ENCODE measurements around the gene VMAC. TPM values are rescaled to one million over a fixed set of nuclear protein-coding genes. Genes with fewer than 3 reads are reported as not detected.
A peak's percentile ranks its signal among the peaks of the same experiment; 100 is the strongest.

Gene VMAC
- total RNA-seq, 1 donor from 2014 or later = 4.6 TPM

DNA sequence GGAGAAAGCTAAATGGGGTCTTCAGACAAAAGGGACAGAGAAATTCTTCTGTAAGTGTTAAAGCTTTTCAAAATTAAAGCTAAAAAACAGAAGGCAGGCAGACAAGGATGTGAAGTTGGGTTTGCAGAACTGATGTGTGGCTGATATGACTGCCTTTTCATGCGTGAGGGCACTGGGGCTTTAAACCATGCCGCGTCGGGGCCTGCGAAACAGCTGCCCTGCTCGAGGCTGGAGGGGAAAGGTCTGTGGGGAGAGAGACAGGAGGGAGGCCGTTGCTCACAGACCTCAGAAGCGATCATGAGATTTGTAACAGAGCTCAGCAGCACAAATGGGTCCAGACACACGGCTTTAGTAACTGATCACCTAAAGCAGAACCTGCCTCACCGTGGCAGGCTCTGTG, 32.9 kb downstream of the VMAC start:
- Histone ChIP-seq H3K79me2 (ENCODE audit: low read depth) (peaks cover 42% of the 10 kb centered on the region), H3K27ac (no peak overlapping the region), H3K4me1 (peaks cover 5% of the 10 kb centered on the region), H3K9ac (no peak overlapping the region), H3K27me3 (no peaks in the 10 kb centered on the region), H3K9me3 (ENCODE audit: low read depth) (no peaks in the 10 kb centered on the region), H2AFZ (replicated peaks) (no peak overlapping the region), H3K36me3 (no peaks in the 10 kb centered on the region), H3K4me2 (no peak overlapping the region), H3F3A (ENCODE audit: low read depth) (no peaks in the 10 kb centered on the region), H4K20me1 (ENCODE audit: low read depth) (peaks cover 90% of the 10 kb centered on the region), H3K4me3 (no peak overlapping the region)
- H3K27me3 Mint-ChIP-seq (ENCODE audit: insufficient read depth, low read depth) = no peaks in the 10 kb centered on the region
- peaks cover 31% of the 10 kb centered on the region for H3K36me3 Mint-ChIP-seq
- TF ChIP-seq EZH2phosphoT487 (IDR thresholded peaks at IDR 0.05) = no peak
- TF ChIP-seq, protein P1, sequence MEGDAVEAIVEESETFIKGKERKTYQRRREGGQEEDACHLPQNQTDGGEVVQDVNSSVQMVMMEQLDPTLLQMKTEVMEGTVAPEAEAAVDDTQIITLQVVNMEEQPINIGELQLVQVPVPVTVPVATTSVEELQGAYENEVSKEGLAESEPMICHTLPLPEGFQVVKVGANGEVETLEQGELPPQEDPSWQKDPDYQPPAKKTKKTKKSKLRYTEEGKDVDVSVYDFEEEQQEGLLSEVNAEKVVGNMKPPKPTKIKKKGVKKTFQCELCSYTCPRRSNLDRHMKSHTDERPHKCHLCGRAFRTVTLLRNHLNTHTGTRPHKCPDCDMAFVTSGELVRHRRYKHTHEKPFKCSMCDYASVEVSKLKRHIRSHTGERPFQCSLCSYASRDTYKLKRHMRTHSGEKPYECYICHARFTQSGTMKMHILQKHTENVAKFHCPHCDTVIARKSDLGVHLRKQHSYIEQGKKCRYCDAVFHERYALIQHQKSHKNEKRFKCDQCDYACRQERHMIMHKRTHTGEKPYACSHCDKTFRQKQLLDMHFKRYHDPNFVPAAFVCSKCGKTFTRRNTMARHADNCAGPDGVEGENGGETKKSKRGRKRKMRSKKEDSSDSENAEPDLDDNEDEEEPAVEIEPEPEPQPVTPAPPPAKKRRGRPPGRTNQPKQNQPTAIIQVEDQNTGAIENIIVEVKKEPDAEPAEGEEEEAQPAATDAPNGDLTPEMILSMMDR (IDR thresholded peaks at IDR 0.05) = no peak
- TF ChIP-seq EZH2 (IDR thresholded peaks at IDR 0.05) = no peak
- no peak for DNase-seq (ENCODE audit: low spot score)
- H3K4me3 Mint-ChIP-seq = peak overlapping the region; percentile 44
- H3K9me3 Mint-ChIP-seq = no peaks in the 10 kb centered on the region
- H3K4me1 Mint-ChIP-seq = peaks cover 31% of the 10 kb centered on the region
- H3K27ac Mint-ChIP-seq = peak overlapping the region; percentile 62

DNA sequence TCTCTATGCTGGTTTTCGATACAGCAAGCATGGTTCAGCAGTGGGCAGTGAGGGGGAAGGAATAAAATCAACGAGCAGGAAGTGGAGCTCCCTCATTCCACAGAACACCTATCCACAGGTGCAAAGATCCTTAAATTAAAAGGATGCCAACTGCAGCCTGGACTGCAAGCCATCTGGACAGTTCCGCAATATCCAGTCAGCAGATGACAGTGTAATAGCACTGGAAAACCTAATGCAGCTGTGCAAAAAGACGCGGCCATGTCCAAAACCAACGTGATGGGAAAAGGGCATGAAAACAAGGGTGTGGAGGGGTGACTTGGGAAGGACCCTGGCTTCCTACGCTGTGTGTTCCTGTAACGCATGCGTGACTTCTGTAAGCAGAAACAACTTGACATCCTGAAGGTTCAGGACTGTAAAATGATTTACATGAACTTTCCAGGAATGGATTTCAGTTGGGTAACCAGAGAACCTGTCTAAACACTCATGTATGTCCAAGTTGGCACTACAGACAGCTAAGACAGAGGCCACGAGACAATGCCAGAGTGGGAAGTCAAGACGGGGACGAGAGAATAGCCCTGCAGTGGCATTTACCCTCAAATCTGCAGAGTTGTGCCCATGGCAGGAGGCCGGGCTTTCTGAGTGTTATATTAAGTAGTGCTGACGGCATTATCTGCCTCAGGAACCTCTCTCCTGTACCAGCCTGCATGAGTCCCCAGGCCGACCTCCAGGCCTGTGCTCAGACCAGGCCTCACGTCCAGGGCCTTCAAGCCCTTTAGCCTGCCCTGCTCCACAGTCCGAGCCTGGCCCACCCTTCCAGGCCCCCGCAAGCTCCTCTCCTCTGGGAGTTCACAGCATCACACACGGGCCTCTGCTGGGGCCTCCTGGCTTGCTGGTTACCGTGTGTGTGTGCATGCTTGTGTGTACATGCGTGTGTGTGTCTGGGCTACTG, 35.9 kb downstream of the VMAC start:
- H3K27me3 ChIP-seq = no peaks in the 10 kb centered on the region
- H3K9ac ChIP-seq = no peak overlapping the region
- H3K79me2 ChIP-seq (ENCODE audit: low read depth) = peaks cover 61% of the 10 kb centered on the region
- H3K4me1 Mint-ChIP-seq = peaks cover 40% of the 10 kb centered on the region
- no peak overlapping the region for H3K4me2 ChIP-seq
- H3F3A ChIP-seq (ENCODE audit: low read depth) = no peaks in the 10 kb centered on the region
- H3K4me3 Mint-ChIP-seq = no peak overlapping the region
- peaks cover 31% of the 10 kb centered on the region for H3K36me3 Mint-ChIP-seq
- peaks cover 90% of the 10 kb centered on the region for H4K20me1 ChIP-seq (ENCODE audit: low read depth)
- no peak overlapping the region for H3K4me3 ChIP-seq
- peak overlapping the region; percentile 91 for H3K27ac Mint-ChIP-seq
- no peak overlapping the region for H2AFZ ChIP-seq (replicated peaks)
- no peaks in the 10 kb centered on the region for H3K36me3 ChIP-seq
- DNase-seq (ENCODE audit: low spot score) = no peak
- TF ChIP-seq, protein P1 (IDR thresholded peaks at IDR 0.05) = no peak
- no peak for TF ChIP-seq EZH2phosphoT487 (IDR thresholded peaks at IDR 0.05)
- peaks cover 5% of the 10 kb centered on the region for H3K4me1 ChIP-seq
- no peaks in the 10 kb centered on the region for H3K9me3 ChIP-seq (ENCODE audit: low read depth)
- H3K27me3 Mint-ChIP-seq (ENCODE audit: insufficient read depth, low read depth) = no peaks in the 10 kb centered on the region
- H3K9me3 Mint-ChIP-seq = no peaks in the 10 kb centered on the region
- no peak overlapping the region for H3K27ac ChIP-seq

DNA sequence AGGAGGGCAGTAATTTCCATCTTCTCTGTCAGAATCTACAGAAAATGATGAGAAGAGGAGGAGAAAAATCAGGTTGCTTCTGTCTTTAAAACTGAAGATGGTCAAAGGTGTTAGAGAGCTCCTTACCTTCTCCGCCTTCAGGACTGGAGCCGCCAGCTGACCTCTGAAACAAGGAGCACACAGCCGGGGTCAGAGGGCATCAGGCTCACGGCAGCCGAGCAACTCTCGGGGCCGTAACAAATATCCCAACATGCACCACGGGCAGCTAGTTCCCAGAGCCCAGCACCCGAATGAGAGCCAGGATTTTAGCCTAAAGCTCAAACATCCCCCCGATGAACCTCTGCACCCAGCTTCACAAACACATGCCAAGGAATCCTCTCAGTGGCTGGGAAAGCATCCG, 37.0 kb downstream of the VMAC start:
- H3K9ac ChIP-seq = no peak overlapping the region
- H3K36me3 ChIP-seq = no peaks in the 10 kb centered on the region
- peaks cover 42% of the 10 kb centered on the region for H3K4me1 Mint-ChIP-seq
- no peak overlapping the region for H3K4me3 Mint-ChIP-seq
- H3F3A ChIP-seq (ENCODE audit: low read depth) = no peaks in the 10 kb centered on the region
- H3K4me1 ChIP-seq = peaks cover 5% of the 10 kb centered on the region
- TF ChIP-seq EZH2 (IDR thresholded peaks at IDR 0.05) = no peak
- no peaks in the 10 kb centered on the region for H3K9me3 Mint-ChIP-seq
- H4K20me1 ChIP-seq (ENCODE audit: low read depth) = peaks cover 96% of the 10 kb centered on the region
- no peaks in the 10 kb centered on the region for H3K27me3 Mint-ChIP-seq (ENCODE audit: insufficient read depth, low read depth)
- peak overlapping the region; percentile 91 for H3K27ac Mint-ChIP-seq
- no peaks in the 10 kb centered on the region for H3K27me3 ChIP-seq
- H3K4me2 ChIP-seq = no peak overlapping the region
- no peaks in the 10 kb centered on the region for H3K9me3 ChIP-seq (ENCODE audit: low read depth)
- H3K79me2 ChIP-seq (ENCODE audit: low read depth) = peaks cover 62% of the 10 kb centered on the region
- H2AFZ ChIP-seq (replicated peaks) = no peak overlapping the region
- H3K36me3 Mint-ChIP-seq = peaks cover 26% of the 10 kb centered on the region
- H3K4me3 ChIP-seq = no peak overlapping the region
- no peak for DNase-seq (ENCODE audit: low spot score)
- H3K27ac ChIP-seq = no peak overlapping the region

DNA sequence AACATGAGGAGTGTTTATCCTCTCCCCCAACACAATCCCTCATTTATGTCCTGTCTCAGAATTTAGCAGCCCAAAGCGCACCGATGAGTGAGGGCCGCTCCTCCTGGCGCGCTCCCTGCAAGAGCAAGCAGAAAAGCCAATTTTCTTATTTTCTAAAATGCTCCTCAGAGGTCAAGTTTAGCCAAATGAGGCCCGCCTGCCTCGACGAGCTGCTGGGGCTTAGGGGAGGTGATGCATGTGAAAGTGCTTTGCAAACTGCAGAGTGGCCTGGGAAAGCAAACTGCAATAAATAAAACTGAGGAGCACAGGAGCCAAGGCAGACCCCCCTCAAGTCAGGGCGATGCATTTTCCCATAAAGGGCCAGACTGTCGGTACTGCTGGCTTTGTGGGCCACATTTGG, 38.4 kb downstream of the VMAC start:
- H3K4me3 Mint-ChIP-seq = no peak overlapping the region
- H3F3A ChIP-seq (ENCODE audit: low read depth) = peaks cover 3% of the 10 kb centered on the region
- H3K9ac ChIP-seq = no peak overlapping the region
- no peak overlapping the region for H3K4me2 ChIP-seq
- TF ChIP-seq EZH2 (IDR thresholded peaks at IDR 0.05) (no peak), EZH2phosphoT487 (IDR thresholded peaks at IDR 0.05) (no peak)
- TF ChIP-seq, protein P1 (IDR thresholded peaks at IDR 0.05) = no peak
- DNase-seq (ENCODE audit: low spot score) = no peak
- no peak overlapping the region for H3K27ac ChIP-seq
- H3K27me3 ChIP-seq = no peaks in the 10 kb centered on the region
- no peaks in the 10 kb centered on the region for H3K27me3 Mint-ChIP-seq (ENCODE audit: insufficient read depth, low read depth)
- H4K20me1 ChIP-seq (ENCODE audit: low read depth) = peaks cover 98% of the 10 kb centered on the region
- H3K27ac Mint-ChIP-seq = peak overlapping the region; percentile 96
- H3K9me3 Mint-ChIP-seq = no peaks in the 10 kb centered on the region
- H3K4me3 ChIP-seq = no peak overlapping the region
- H2AFZ ChIP-seq (replicated peaks) = no peak overlapping the region
- no peaks in the 10 kb centered on the region for H3K36me3 ChIP-seq
- no peaks in the 10 kb centered on the region for H3K9me3 ChIP-seq (ENCODE audit: low read depth)
- H3K4me1 Mint-ChIP-seq = peaks cover 49% of the 10 kb centered on the region
- peaks cover 14% of the 10 kb centered on the region for H3K4me1 ChIP-seq
- peaks cover 69% of the 10 kb centered on the region for H3K79me2 ChIP-seq (ENCODE audit: low read depth)
- H3K36me3 Mint-ChIP-seq = peaks cover 26% of the 10 kb centered on the region

All from neural progenitor cell (in vitro differentiated cells).